ENCODE measurements around the gene C17orf114.
A peak's percentile ranks its signal among the peaks of the same experiment; 100 is the strongest.

C17orf114 gene

DNA sequence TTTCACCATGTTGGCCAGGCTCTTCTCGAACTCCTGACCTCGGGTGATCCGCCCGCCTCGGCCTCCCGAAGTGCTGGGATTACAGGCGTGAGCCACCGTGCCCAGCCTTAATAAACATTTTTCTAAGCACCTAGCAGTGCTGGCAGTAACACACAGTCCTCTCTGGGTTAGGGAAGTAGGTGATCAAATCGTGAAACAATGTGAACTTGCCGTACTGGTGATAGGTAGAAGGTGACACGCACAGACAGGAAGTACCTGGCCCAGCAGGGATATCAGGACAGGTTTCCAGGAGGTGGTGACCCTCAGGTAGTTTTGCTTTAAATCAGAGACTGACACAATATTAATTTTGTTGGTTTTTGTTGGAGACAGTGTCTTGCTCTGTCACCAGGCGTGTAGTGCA lies 9.3 kb upstream of the C17orf114 start:
- Histone ChIP-seq H3K27me3 (peaks cover 0 to 15% of the 10 kb centered on the region in 2 donors), H3K36me3 (peaks cover 0 to 28% of the 10 kb centered on the region in 2 donors), H3K4me1 (peaks cover 10 to 17% of the 10 kb centered on the region in 2 donors), H3K9me3 (no peaks in the 10 kb centered on the region), H3K4me3 (no peak overlapping the region), H3K27ac (no peak overlapping the region)
- TF ChIP-seq, protein P1, sequence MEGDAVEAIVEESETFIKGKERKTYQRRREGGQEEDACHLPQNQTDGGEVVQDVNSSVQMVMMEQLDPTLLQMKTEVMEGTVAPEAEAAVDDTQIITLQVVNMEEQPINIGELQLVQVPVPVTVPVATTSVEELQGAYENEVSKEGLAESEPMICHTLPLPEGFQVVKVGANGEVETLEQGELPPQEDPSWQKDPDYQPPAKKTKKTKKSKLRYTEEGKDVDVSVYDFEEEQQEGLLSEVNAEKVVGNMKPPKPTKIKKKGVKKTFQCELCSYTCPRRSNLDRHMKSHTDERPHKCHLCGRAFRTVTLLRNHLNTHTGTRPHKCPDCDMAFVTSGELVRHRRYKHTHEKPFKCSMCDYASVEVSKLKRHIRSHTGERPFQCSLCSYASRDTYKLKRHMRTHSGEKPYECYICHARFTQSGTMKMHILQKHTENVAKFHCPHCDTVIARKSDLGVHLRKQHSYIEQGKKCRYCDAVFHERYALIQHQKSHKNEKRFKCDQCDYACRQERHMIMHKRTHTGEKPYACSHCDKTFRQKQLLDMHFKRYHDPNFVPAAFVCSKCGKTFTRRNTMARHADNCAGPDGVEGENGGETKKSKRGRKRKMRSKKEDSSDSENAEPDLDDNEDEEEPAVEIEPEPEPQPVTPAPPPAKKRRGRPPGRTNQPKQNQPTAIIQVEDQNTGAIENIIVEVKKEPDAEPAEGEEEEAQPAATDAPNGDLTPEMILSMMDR (IDR thresholded peaks at IDR 0.05) = no peak
- no peak for ATAC-seq
- no peak for DNase-seq
- intact Hi-C loops (cut with DNase I) = no loop called here

DNA sequence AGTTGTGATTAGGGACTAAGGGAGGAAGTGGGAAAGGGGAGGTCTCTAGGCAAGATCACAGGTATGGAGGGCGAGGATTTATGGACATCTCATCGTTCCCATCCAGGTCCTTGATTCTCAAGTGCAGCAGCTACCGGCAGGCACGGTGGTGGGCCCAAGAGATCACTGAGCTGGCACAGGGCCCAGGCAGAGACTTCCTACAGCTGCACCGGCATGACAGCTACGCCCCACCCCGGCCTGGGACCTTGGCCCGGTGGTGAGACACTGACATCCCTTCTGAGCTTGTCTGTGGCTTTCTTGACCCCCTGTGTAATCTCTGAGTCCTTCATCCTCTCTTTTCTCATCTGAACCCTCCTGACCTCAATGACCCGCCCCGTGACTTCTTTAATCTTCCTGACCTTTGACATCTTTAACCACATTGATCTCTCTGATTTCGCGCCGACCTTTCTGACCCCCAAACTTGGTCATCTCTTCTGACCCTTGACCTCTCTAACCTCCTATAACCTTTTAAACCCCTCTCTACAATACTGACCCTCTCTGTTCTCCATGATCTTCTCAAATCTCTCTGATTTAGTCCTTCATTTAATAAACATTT lies 8.7 kb upstream of the C17orf114 start:
- Histone ChIP-seq H3K27ac (no peak overlapping the region), H3K9me3 (no peaks in the 10 kb centered on the region), H3K4me3 (no peak overlapping the region), H3K36me3 (peaks cover 0 to 21% of the 10 kb centered on the region in 2 donors), H3K27me3 (peaks cover 0 to 21% of the 10 kb centered on the region in 2 donors), H3K4me1 (peaks cover 10 to 23% of the 10 kb centered on the region in 2 donors)
- DNase-seq (no peak), ATAC-seq (no peak)
- intact Hi-C loops (cut with DNase I) = no loop called here
- TF ChIP-seq, protein P1 (IDR thresholded peaks at IDR 0.05) = no peak

DNA sequence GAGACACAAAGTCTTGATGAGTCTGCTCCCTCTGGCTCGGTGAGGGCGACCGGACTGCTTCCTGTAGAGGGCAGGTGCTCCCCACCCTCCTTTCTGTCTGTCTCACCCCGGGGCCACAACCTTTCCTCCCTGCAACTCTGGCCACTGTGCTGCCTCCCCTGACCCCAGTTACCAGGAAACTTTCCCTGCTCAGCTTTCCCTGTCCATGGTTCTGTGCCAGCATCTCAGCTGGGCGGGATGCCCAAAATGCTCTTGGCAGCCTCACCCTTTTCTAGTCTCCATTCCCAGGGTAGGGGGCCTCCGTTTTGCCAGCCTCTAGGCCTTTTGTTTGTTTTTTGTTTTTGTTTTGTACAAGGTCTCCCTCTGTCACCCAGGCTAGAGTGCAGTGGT lies 6.2 kb upstream of the C17orf114 start:
- H3K4me3 ChIP-seq = no peak overlapping the region
- intact Hi-C loops (cut with DNase I) = no loop called here
- H3K9me3 ChIP-seq = no peaks in the 10 kb centered on the region
- peaks cover 0 to 31% of the 10 kb centered on the region in 2 donors for H3K27me3 ChIP-seq
- ATAC-seq (peak; percentile 2), DNase-seq (no peak)
- H3K36me3 ChIP-seq = peaks cover 0 to 6% of the 10 kb centered on the region in 2 donors
- H3K4me1 ChIP-seq = peaks cover 10 to 24% of the 10 kb centered on the region in 2 donors
- TF ChIP-seq, protein P1 (IDR thresholded peaks at IDR 0.05) = no peak
- no peak overlapping the region for H3K27ac ChIP-seq

DNA sequence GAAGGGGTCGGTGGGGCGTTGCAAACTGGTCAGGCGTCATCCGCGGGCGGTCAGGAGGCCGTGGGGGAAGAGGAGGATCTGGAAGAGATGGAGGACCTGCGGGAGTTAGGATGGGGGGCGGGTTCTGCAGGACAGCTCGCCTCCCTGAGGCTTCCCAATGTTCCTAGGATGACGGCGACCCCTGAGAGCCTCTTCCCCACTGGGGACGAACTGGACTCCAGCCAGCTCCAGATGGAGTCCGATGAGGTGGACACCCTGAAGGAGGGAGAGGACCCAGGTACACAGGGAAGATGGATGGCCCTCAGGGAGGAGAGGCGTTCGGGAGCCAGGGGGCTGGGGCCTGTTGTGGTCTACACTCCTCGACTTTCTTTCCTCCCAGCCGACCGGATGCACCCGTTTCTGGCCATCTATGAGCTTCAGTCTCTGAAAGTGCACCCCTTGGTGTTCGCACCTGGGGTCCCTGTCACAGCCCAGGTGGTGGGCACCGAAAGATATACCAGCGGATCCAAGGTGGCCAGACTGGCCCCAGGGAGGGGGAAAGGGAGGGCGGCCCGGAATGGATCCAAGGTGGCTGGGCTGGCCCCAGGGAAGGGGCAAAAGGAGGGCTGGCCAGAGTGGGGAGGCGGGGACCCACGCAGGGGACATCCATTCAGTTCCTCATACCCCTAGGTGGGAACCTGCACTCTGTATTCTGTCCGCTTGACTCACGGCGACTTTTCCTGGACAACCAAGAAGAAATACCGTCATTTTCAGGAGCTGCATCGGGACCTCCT lies 5.7 kb upstream of the C17orf114 start:
- no peaks in the 10 kb centered on the region for H3K9me3 ChIP-seq
- intact Hi-C loops (cut with DNase I) = no loop called here
- DNase-seq = no peak
- peak overlapping the region; percentile 63 to 79 for H3K4me3 ChIP-seq
- H3K36me3 ChIP-seq = peaks cover 0 to 6% of the 10 kb centered on the region in 2 donors
- peak; percentile 15 for ATAC-seq
- TF ChIP-seq, protein P1 (IDR thresholded peaks at IDR 0.05) = no peak
- peaks cover 0 to 31% of the 10 kb centered on the region in 2 donors for H3K27me3 ChIP-seq
- peak overlapping the region in 1 of 2 donors; percentile 78 for H3K27ac ChIP-seq
- H3K4me1 ChIP-seq = peaks cover 10 to 24% of the 10 kb centered on the region in 2 donors

All from left lung (tissue), 4 donors.